RCC 7860 (cell line): ENCODE data around the gene DERA.
"Not testable (repeated sequence)": the region's sequence is repeated elsewhere in the genome, so short reads cannot be mapped to it uniquely, and the experiment has no call there.

Experiments used
- DNase-seq: peaks from one replicate; pipeline ENCODE4 v3.0.0-alpha.2; 2015; ENCODE audit warnings: low spot score
- FAIRE-seq: peaks from 2 replicates; lab custom pipeline; 2012; peaks lifted over from hg19 to GRCh38; lab: Jason Lieb, UNC

Gene DERA

GRCh38 chr12:16057351-16057751, 146.2 kb downstream of the DERA start:
- not testable (repeated sequence) for FAIRE-seq

GRCh38 chr12:16062611-16063010, 151.5 kb downstream of the DERA start:
- FAIRE-seq (no peak), DNase-seq (no peak)

More at GRCh38 chr12:16057351-16057751, 146.2 kb downstream of the DERA start:
- not testable (repeated sequence) for DNase-seq

GRCh38 chr12:16063726-16064125, 152.6 kb downstream of the DERA start:
- DNase-seq (no peak), FAIRE-seq (no peak)

GRCh38 chr12:16070113-16070512, 159.0 kb downstream of the DERA start:
- FAIRE-seq = no peak
- no peak for DNase-seq

GRCh38 chr12:16072678-16073077, 161.5 kb downstream of the DERA start:
- DNase-seq (no peak), FAIRE-seq (no peak)

- FAIRE-seq (no peak), DNase-seq (no peak)
Observed at GRCh38 chr12:16074894-16075293, 163.8 kb downstream of the DERA start.

- DNase-seq = no peak
- FAIRE-seq = no peak
Observed at GRCh38 chr12:16075887-16076286, 164.8 kb downstream of the DERA start.

GRCh38 chr12:16076557-16076956, 165.4 kb downstream of the DERA start:
- no peak for FAIRE-seq

GRCh38 chr12:16076970-16077522, 165.9 kb downstream of the DERA start:
- FAIRE-seq = no peak
- DNase-seq = no peak

More at GRCh38 chr12:16076557-16076956, 165.4 kb downstream of the DERA start:
- peak; percentile 29 for DNase-seq

GRCh38 chr12:16086462-16086861, 175.3 kb downstream of the DERA start:
- no peak for DNase-seq
- FAIRE-seq = no peak

- no peak for FAIRE-seq
- DNase-seq = no peak
Observed at GRCh38 chr12:16086942-16087341, 175.8 kb downstream of the DERA start.
